Sigmoid colon (tissue), 4 donors: ENCODE measurements around the gene MYOF.
A peak's percentile ranks its signal among the peaks of the same experiment; 100 is the strongest.

Experiments
- POLR2AphosphoS5 ChIP-seq, 4 donors: sonication (generic); formaldehyde crosslinking; IDR thresholded peaks; one replicate each; pipeline ENCODE4 v1.6.1; 2017; ENCODE audit warnings: antibody characterized with exemption in 4 of 4
- TF ChIP-seq, protein P1 (sequence below), 4 experiments: fragments of 450-650 bp in 3 of 4; fragments of 200-600 bp in 1 of 4; IDR thresholded peaks; one replicate each; pipeline ENCODE4 v1.5.1; 2016 to 2019; ENCODE audit warnings: antibody characterized with exemption in 4 of 4, mild to moderate bottlenecking in 3 of 4, moderate library complexity in 2 of 4

GRCh38 chr10:93463723-93464476 is 18.2 kb downstream of the MYOF start:
- TF ChIP-seq, protein P1, sequence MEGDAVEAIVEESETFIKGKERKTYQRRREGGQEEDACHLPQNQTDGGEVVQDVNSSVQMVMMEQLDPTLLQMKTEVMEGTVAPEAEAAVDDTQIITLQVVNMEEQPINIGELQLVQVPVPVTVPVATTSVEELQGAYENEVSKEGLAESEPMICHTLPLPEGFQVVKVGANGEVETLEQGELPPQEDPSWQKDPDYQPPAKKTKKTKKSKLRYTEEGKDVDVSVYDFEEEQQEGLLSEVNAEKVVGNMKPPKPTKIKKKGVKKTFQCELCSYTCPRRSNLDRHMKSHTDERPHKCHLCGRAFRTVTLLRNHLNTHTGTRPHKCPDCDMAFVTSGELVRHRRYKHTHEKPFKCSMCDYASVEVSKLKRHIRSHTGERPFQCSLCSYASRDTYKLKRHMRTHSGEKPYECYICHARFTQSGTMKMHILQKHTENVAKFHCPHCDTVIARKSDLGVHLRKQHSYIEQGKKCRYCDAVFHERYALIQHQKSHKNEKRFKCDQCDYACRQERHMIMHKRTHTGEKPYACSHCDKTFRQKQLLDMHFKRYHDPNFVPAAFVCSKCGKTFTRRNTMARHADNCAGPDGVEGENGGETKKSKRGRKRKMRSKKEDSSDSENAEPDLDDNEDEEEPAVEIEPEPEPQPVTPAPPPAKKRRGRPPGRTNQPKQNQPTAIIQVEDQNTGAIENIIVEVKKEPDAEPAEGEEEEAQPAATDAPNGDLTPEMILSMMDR (IDR thresholded peaks at IDR 0.05): no peak
- peak; percentile 7 to 55 (median 25) for TF ChIP-seq POLR2AphosphoS5 (IDR thresholded peaks at IDR 0.05)
